Astrocyte (in vitro differentiated cells and primary cell): Measurements from ENCODE around the gene TOR1A. TPM values are rescaled to one million over a fixed set of nuclear protein-coding genes. Genes with fewer than 3 reads are reported as not detected.

Experiments used
- DNase-seq: peaks from one replicate; pipeline ENCODE4 v3.0.0-alpha.2; 2010; ENCODE audit warnings: low read depth
- FAIRE-seq: peaks from 2 replicates; lab custom pipeline; 2011; peaks lifted over from hg19 to GRCh38; lab: Jason Lieb, UNC
- H2AFZ ChIP-seq: 2 replicates; pipeline ENCODE4 v1.6.0; 2012; ENCODE audit warnings: low read depth, low read length, inconsistent platforms
- H3K27ac ChIP-seq: 2 replicates; pipeline ENCODE4 v1.5.1; 2011; ENCODE audit warnings: low read depth, low read length, inconsistent platforms
- H3K27me3 ChIP-seq: 2 replicates; pipeline ENCODE4 v1.6.0; 2011; ENCODE audit warnings: low read length, inconsistent platforms; ENCODE audit not compliant: insufficient read depth
- H3K36me3 ChIP-seq: 2 replicates; pipeline ENCODE4 v1.5.1; 2011; ENCODE audit warnings: low read length, inconsistent platforms; ENCODE audit not compliant: insufficient read depth
- H3K4me1 ChIP-seq: 2 replicates; pipeline ENCODE4 v1.5.1; 2011; ENCODE audit warnings: low read length, inconsistent platforms; ENCODE audit not compliant: insufficient read depth
- H3K4me2 ChIP-seq: 2 replicates; pipeline ENCODE4 v1.6.0; 2012; ENCODE audit warnings: low read length, inconsistent platforms
- H3K4me3 ChIP-seq: 2 replicates; pipeline ENCODE4 v1.5.1; 2011; ENCODE audit warnings: low read depth, mild to moderate bottlenecking, low read length, inconsistent platforms; ENCODE audit not compliant: insufficient read depth
- H3K79me2 ChIP-seq: 2 replicates; pipeline ENCODE4 v1.6.0; 2012; ENCODE audit warnings: mild to moderate bottlenecking, low read length, inconsistent platforms; ENCODE audit not compliant: insufficient read depth
- H3K9ac ChIP-seq: 2 replicates; pipeline ENCODE4 v1.6.0; 2012; ENCODE audit warnings: mild to moderate bottlenecking, low read length, inconsistent platforms
- H3K9me3 ChIP-seq: 2 replicates; pipeline ENCODE4 v1.5.1; 2012; ENCODE audit warnings: low read depth, mild to moderate bottlenecking, low read length, inconsistent platforms; ENCODE audit not compliant: insufficient read depth
- H4K20me1 ChIP-seq: 2 replicates; pipeline ENCODE4 v1.6.0; 2012; ENCODE audit warnings: low read length, inconsistent platforms; ENCODE audit not compliant: insufficient read depth
- H3K27ac Mint-ChIP-seq: one replicate; pipeline ENCODE4 v1.8.0; 2021; ENCODE audit warnings: mild to moderate bottlenecking, mixed read lengths; ENCODE audit not compliant: unreplicated experiment
- H3K27me3 Mint-ChIP-seq: one replicate; pipeline ENCODE4 v1.8.0; 2021; ENCODE audit warnings: low read depth, mixed read lengths; ENCODE audit not compliant: unreplicated experiment
- H3K36me3 Mint-ChIP-seq: one replicate; pipeline ENCODE4 v1.8.0; 2021; ENCODE audit warnings: low read depth, mixed read lengths; ENCODE audit not compliant: unreplicated experiment
- H3K4me1 Mint-ChIP-seq: one replicate; pipeline ENCODE4 v1.8.0; 2021; ENCODE audit warnings: low read depth, mixed read lengths; ENCODE audit not compliant: unreplicated experiment
- H3K4me3 Mint-ChIP-seq: one replicate; pipeline ENCODE4 v1.8.0; 2021; ENCODE audit warnings: mild to moderate bottlenecking, moderate library complexity, mixed read lengths; ENCODE audit not compliant: unreplicated experiment
- H3K9me3 Mint-ChIP-seq: one replicate; pipeline ENCODE4 v1.8.0; 2021; ENCODE audit warnings: mild to moderate bottlenecking, mixed read lengths; ENCODE audit not compliant: unreplicated experiment
- EZH2 ChIP-seq: IDR thresholded peaks from 2 replicates; pipeline ENCODE4 v1.6.1; 2012; ENCODE audit warnings: mild to moderate bottlenecking, low read length, inconsistent platforms; ENCODE audit not compliant: insufficient read depth
- total RNA-seq: library from RNA; stranded (reverse); gene quantifications from 2 replicates; pipeline ENCODE4 v1.2.1, GENCODE V29; 2021
- TF ChIP-seq, protein P1 (sequence below): IDR thresholded peaks from 2 replicates; pipeline ENCODE4 v1.5.1; 2011; ENCODE audit warnings: low read depth, mild to moderate bottlenecking, inconsistent platforms, low read length, moderate library complexity; ENCODE audit not compliant: insufficient read depth

Gene TOR1A
- total RNA-seq, 1 donor from 2014 or later, result 65.3 TPM

GRCh38 chr9:129849901-129850300, 26.0 kb upstream of the TOR1A start:
- no peaks in the 10 kb centered on the region for H3K27me3 ChIP-seq
- no peaks in the 10 kb centered on the region for H3K27me3 Mint-ChIP-seq
- no peak overlapping the region for H3K4me3 ChIP-seq
- FAIRE-seq (no peak), DNase-seq (peak; percentile 80)
- no peaks in the 10 kb centered on the region for H3K9me3 Mint-ChIP-seq
- H3K36me3 Mint-ChIP-seq, result peaks cover 24% of the 10 kb centered on the region
- no peak overlapping the region for H2AFZ ChIP-seq
- no peaks in the 10 kb centered on the region for H3K9me3 ChIP-seq
- H3K79me2 ChIP-seq, result no peaks in the 10 kb centered on the region
- no peak for TF ChIP-seq EZH2
- TF ChIP-seq, protein P1, sequence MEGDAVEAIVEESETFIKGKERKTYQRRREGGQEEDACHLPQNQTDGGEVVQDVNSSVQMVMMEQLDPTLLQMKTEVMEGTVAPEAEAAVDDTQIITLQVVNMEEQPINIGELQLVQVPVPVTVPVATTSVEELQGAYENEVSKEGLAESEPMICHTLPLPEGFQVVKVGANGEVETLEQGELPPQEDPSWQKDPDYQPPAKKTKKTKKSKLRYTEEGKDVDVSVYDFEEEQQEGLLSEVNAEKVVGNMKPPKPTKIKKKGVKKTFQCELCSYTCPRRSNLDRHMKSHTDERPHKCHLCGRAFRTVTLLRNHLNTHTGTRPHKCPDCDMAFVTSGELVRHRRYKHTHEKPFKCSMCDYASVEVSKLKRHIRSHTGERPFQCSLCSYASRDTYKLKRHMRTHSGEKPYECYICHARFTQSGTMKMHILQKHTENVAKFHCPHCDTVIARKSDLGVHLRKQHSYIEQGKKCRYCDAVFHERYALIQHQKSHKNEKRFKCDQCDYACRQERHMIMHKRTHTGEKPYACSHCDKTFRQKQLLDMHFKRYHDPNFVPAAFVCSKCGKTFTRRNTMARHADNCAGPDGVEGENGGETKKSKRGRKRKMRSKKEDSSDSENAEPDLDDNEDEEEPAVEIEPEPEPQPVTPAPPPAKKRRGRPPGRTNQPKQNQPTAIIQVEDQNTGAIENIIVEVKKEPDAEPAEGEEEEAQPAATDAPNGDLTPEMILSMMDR, result no peak
- H4K20me1 ChIP-seq, result peaks cover 27% of the 10 kb centered on the region
- no peak overlapping the region for H3K9ac ChIP-seq
- H3K36me3 ChIP-seq, result peaks cover 7% of the 10 kb centered on the region
- H3K4me1 ChIP-seq, result peaks cover 7% of the 10 kb centered on the region
- H3K27ac Mint-ChIP-seq, result peak overlapping the region; percentile 34
- H3K4me3 Mint-ChIP-seq, result no peak overlapping the region
- peak overlapping the region; percentile 35 for H3K4me2 ChIP-seq
- H3K27ac ChIP-seq, result no peak overlapping the region
- H3K4me1 Mint-ChIP-seq, result no peaks in the 10 kb centered on the region

GRCh38 chr9:129848712-129849441, 24.9 kb upstream of the TOR1A start:
- Mint-ChIP-seq H3K4me3 (no peak overlapping the region), H3K27me3 (no peaks in the 10 kb centered on the region), H3K9me3 (no peaks in the 10 kb centered on the region), H3K4me1 (no peaks in the 10 kb centered on the region), H3K27ac (no peak overlapping the region), H3K36me3 (peaks cover 19% of the 10 kb centered on the region)
- TF ChIP-seq, protein P1, result no peak
- TF ChIP-seq EZH2, result no peak
- Histone ChIP-seq H3K27ac (no peak overlapping the region), H4K20me1 (peaks cover 27% of the 10 kb centered on the region), H3K9me3 (no peaks in the 10 kb centered on the region), H2AFZ (no peak overlapping the region), H3K9ac (no peak overlapping the region), H3K27me3 (no peaks in the 10 kb centered on the region), H3K4me1 (peaks cover 7% of the 10 kb centered on the region), H3K36me3 (peaks cover 7% of the 10 kb centered on the region), H3K4me3 (no peak overlapping the region), H3K79me2 (no peaks in the 10 kb centered on the region), H3K4me2 (no peak overlapping the region)
- DNase-seq (no peak), FAIRE-seq (no peak)

DNA sequence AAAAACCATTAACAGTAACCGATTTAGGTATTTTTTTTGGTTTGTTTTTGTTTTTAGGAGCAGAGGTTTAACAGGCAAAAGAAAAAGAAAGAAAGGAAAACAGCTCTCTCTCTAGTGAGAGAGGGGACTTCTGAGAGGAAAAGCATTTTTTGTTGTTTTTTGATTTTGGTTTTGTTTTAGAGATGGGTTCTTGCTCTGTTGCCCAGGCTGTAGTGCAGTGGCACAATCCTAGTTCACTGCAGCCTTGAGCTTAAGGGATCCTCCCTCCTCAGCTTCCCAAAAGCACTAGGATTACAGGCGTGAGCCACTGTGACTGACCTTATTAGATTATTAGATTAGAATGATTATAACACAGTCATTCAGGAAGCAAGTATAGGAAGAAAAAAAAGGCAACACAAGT, 21.4 kb upstream of the TOR1A start:
- Histone ChIP-seq H3K4me1 (peaks cover 7% of the 10 kb centered on the region), H3K79me2 (peaks cover 11% of the 10 kb centered on the region), H3K36me3 (no peaks in the 10 kb centered on the region), H3K9ac (no peak overlapping the region), H2AFZ (no peak overlapping the region), H3K9me3 (no peaks in the 10 kb centered on the region), H3K4me3 (no peak overlapping the region), H3K27me3 (no peaks in the 10 kb centered on the region), H3K27ac (no peak overlapping the region), H4K20me1 (peaks cover 32% of the 10 kb centered on the region), H3K4me2 (no peak overlapping the region)
- FAIRE-seq (no peak), DNase-seq (no peak)
- no peak for TF ChIP-seq EZH2
- TF ChIP-seq, protein P1, result no peak
- no peaks in the 10 kb centered on the region for H3K27me3 Mint-ChIP-seq
- no peak overlapping the region for H3K4me3 Mint-ChIP-seq
- H3K9me3 Mint-ChIP-seq, result no peaks in the 10 kb centered on the region
- peaks cover 7% of the 10 kb centered on the region for H3K36me3 Mint-ChIP-seq
- H3K27ac Mint-ChIP-seq, result peak overlapping the region; percentile 47
- no peaks in the 10 kb centered on the region for H3K4me1 Mint-ChIP-seq
